Nephron (organoid): ENCODE measurements around the gene OAF.

ENCODE experiments used
- H3K27ac Mint-ChIP-seq, 3 experiments: 2 replicates each; pipeline ENCODE4 v1.8.0; 2020; ENCODE audit warnings: mixed read lengths in 3 of 3, mild to moderate bottlenecking in 2 of 3, moderate library complexity in 1 of 3
- H3K27me3 Mint-ChIP-seq: 2 replicates; pipeline ENCODE4 v1.8.0; 2021; ENCODE audit warnings: low read depth, mild to moderate bottlenecking, moderate library complexity, mixed read lengths
- H3K36me3 Mint-ChIP-seq: 2 replicates; pipeline ENCODE4 v1.8.0; 2020; ENCODE audit warnings: low read depth, mixed read lengths
- H3K4me1 Mint-ChIP-seq: 2 replicates; pipeline ENCODE4 v1.8.0; 2020; ENCODE audit warnings: mixed read lengths
- H3K4me3 Mint-ChIP-seq, 3 experiments: 2 replicates each; pipeline ENCODE4 v1.8.0; 2020; ENCODE audit warnings: mild to moderate bottlenecking in 3 of 3, mixed read lengths in 3 of 3, moderate library complexity in 2 of 3
- H3K9me3 Mint-ChIP-seq: 2 replicates; pipeline ENCODE4 v1.8.0; 2020; ENCODE audit warnings: mixed read lengths
- TF ChIP-seq, protein P1 (sequence below), 3 experiments: fragments of 200-600 bp; sonication (generic); IDR thresholded peaks; one replicate each; pipeline ENCODE4 v1.5.0; 2021; ENCODE audit warnings: antibody characterized with exemption in 3 of 3; ENCODE audit not compliant: unreplicated experiment in 3 of 3

Gene OAF

DNA sequence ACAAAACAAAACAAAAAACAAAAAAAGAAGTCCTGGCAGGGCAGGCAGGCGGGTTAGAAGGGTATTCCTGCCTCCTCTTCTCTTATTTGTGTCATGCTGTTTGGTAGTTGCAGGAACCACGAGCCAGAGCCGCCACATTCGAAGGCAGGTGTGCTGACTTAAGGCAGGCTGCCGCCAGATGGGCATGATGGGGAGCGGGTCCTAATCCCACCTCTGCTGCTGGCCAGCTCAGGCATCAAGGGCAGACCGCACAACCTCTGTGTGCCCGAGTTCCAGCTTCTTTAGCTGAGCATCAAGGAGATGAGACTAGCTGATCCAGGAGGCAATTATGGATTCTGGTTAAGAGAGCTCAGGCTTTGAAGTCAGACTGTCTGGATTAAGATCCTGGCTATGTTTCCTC is 12.1 kb downstream of the OAF start:
- Mint-ChIP-seq H3K27me3 (peaks cover 8% of the 10 kb centered on the region), H3K4me3 (no peak overlapping the region), H3K4me1 (peaks cover 34% of the 10 kb centered on the region), H3K27ac (no peak overlapping the region), H3K36me3 (peaks cover 29% of the 10 kb centered on the region), H3K9me3 (no peaks in the 10 kb centered on the region)
- TF ChIP-seq, protein P1, sequence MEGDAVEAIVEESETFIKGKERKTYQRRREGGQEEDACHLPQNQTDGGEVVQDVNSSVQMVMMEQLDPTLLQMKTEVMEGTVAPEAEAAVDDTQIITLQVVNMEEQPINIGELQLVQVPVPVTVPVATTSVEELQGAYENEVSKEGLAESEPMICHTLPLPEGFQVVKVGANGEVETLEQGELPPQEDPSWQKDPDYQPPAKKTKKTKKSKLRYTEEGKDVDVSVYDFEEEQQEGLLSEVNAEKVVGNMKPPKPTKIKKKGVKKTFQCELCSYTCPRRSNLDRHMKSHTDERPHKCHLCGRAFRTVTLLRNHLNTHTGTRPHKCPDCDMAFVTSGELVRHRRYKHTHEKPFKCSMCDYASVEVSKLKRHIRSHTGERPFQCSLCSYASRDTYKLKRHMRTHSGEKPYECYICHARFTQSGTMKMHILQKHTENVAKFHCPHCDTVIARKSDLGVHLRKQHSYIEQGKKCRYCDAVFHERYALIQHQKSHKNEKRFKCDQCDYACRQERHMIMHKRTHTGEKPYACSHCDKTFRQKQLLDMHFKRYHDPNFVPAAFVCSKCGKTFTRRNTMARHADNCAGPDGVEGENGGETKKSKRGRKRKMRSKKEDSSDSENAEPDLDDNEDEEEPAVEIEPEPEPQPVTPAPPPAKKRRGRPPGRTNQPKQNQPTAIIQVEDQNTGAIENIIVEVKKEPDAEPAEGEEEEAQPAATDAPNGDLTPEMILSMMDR (IDR thresholded peaks at IDR 0.05; ENCODE audit: unreplicated experiment in 3 of 3) = no peak

DNA sequence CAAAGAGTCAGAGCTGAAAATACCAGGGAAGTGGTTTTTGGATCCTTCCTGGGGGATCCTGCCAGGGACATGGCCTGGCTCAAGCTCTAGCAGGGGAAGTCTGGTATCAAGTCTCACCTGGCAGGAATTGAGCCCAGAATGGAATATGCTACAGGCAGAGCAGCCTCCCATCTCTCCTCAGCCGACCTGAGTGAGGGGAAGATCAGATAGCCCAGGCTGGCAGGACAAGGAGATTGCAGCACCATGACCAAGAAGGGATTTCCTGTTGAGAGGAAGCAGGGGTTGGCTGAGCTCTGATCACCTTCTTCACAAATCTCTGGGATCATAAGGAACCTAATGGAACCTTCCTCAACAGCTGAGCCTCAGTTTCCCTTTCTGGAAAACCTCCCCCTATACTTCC is 13.0 kb downstream of the OAF start:
- H3K4me3 Mint-ChIP-seq = no peak overlapping the region
- H3K27ac Mint-ChIP-seq = peak overlapping the region; percentile 87 to 97 (median 88)
- H3K9me3 Mint-ChIP-seq = no peaks in the 10 kb centered on the region
- peaks cover 33% of the 10 kb centered on the region for H3K4me1 Mint-ChIP-seq
- TF ChIP-seq, protein P1 (IDR thresholded peaks at IDR 0.05; ENCODE audit: unreplicated experiment in 3 of 3) = no peak
- H3K27me3 Mint-ChIP-seq = peaks cover 14% of the 10 kb centered on the region
- H3K36me3 Mint-ChIP-seq = peaks cover 35% of the 10 kb centered on the region

DNA sequence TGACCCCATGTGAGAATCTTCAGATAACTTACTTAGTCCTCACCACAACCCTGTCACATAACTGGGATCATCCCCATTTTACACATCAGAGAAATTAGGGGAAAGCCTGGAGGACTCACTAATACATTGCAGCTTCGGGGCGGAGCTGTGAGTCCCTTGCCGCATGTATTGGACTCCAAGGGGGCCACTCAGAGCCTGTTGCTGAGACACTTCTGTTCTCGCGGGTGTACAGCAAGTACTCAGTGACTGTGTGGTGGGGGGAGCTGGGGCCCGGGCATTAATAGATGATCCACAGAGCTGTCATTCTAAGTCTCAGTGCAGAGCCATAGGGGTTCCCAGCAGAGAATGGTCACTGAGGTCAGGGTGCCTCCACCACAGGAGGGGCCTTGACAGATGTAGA is 13.5 kb downstream of the OAF start:
- H3K27ac Mint-ChIP-seq = peak overlapping the region; percentile 87 to 97 (median 88)
- peak overlapping the region in 2 of 3 experiments; percentile 61 to 64 for H3K4me3 Mint-ChIP-seq
- H3K4me1 Mint-ChIP-seq = peaks cover 33% of the 10 kb centered on the region
- H3K9me3 Mint-ChIP-seq = no peaks in the 10 kb centered on the region
- H3K36me3 Mint-ChIP-seq = peaks cover 35% of the 10 kb centered on the region
- TF ChIP-seq, protein P1 (IDR thresholded peaks at IDR 0.05; ENCODE audit: unreplicated experiment in 3 of 3) = no peak
- H3K27me3 Mint-ChIP-seq = peaks cover 15% of the 10 kb centered on the region

DNA sequence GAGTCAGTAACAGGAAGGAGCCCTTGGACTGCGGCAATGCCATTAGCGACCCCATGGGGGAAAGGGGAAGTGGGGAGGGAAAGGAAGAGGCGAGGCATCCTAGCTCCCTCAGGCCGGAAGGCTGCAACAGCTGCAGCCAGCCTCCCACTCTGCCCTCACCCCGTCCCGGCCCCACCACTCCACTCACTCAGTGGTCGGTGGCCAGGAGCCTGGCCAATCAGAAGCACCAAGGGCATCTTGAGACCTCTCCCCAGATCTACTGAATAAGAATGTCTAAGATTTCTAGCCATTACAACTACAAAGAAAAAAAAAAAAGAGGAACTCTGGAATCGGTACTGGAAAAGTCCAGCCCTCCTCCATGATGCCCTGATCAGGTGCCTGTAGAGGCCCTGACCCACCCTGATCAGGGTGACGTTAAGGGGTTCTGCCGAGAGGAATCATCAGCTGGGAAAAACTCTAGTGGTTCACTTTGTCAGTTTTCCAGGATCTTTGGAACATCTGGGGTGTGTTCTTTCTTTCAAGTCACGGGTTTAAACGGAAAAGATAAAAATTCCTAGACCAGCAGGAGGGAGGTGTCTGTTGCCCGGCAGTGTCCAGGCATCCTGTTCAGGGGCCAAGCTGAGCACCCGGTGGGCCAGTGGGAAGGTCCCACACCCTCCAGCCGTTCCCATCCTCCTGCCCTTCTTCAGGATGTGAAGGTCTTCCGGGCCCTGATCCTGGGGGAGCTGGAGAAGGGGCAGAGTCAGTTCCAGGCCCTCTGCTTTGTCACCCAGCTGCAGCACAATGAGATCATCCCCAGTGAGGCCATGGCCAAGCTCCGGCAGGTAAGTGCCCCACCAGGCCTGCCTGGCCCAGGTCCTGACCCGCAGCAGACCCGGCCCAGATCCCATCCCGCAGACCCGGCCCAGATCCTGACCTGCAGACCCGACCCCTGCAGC is 14.4 kb downstream of the OAF start:
- TF ChIP-seq, protein P1 (IDR thresholded peaks at IDR 0.05; ENCODE audit: unreplicated experiment in 3 of 3) = no peak
- peaks cover 31% of the 10 kb centered on the region for H3K4me1 Mint-ChIP-seq
- H3K36me3 Mint-ChIP-seq = peaks cover 36% of the 10 kb centered on the region
- peak overlapping the region in 2 of 3 experiments; percentile 24 to 47 for H3K4me3 Mint-ChIP-seq
- peaks cover 16% of the 10 kb centered on the region for H3K27me3 Mint-ChIP-seq
- peak overlapping the region; percentile 87 to 97 (median 88) for H3K27ac Mint-ChIP-seq
- no peaks in the 10 kb centered on the region for H3K9me3 Mint-ChIP-seq

DNA sequence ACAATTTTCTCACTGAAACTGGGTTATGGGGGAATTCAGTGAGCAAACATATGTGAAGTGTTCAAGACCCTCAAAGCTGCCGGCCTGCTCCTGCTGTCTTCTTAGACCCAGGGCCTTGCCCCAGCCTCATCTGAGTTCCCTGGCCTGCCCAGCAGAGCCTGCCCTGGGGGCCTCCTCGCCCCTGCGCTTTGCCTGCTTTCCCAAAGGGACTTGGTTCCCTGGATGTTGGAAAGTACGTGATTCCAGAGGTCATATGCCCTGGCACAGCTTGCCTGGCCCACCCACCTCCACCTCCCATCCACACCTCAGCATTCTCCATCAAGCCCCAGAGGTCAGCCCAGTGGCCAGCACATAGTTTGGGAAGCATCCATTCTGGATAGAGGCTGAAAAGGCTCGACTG is 15.4 kb downstream of the OAF start:
- peaks cover 15% of the 10 kb centered on the region for H3K27me3 Mint-ChIP-seq
- TF ChIP-seq, protein P1 (IDR thresholded peaks at IDR 0.05; ENCODE audit: unreplicated experiment in 3 of 3) = no peak

More for the DNA sequence above, 15.4 kb downstream of the OAF start:
- Mint-ChIP-seq H3K4me3 (no peak overlapping the region), H3K36me3 (peaks cover 33% of the 10 kb centered on the region), H3K4me1 (peaks cover 28% of the 10 kb centered on the region), H3K9me3 (no peaks in the 10 kb centered on the region), H3K27ac (peak overlapping the region; percentile 87 to 97 (median 88))
